NK-92 treated with Interleukin-12 subunit alpha and Interleukin-12 subunit beta, amount 100 ng/mL, for 24 hours (cell line): ENCODE data around the gene SNAP47.

Experiments
- DNase-seq: peaks from one replicate; lab custom pipeline; 2025; lab: John Stamatoyannopoulos, UW

Gene SNAP47

DNA sequence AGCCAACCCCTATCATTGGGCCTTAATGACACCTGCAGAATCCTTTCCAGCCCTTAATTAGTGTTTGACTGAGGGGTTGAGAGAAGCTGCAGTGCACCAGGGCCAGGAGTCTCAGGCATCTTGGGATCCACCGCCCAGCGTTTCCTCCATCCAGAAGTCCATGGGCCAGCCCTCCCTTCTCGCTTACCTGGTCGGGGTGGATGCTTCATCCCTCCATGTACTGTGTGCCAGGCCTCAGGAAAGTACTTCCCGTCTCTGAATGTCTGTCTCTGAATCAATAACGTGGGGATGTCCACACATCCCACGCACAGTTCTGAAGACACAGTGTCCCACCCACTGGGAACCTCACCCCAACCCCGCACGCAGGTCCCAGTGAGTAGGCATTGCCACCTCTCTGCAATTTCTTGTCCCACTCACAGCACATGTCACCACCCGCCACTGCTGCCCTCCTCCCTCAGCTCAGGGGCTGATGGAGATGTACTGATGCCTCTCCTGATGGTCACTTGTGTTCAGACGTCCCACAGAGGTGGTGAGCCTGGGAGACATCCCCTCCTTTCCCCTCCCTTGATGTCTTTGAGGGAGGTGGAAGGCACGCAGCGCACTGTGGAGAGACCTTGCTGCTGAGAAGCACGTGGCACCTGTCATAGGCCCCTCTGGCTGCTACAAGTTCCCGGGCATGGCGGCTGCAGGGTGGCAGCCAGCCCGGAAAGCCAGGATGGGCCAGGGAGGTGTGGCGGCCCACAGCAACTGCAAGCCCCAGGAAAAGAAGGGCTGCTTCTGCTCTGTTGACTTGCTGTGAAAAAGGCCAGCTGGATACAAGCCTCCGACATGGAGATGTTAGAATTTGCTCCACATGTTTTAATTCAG lies 50.8 kb downstream of the SNAP47 start:
- no peak for DNase-seq

DNA sequence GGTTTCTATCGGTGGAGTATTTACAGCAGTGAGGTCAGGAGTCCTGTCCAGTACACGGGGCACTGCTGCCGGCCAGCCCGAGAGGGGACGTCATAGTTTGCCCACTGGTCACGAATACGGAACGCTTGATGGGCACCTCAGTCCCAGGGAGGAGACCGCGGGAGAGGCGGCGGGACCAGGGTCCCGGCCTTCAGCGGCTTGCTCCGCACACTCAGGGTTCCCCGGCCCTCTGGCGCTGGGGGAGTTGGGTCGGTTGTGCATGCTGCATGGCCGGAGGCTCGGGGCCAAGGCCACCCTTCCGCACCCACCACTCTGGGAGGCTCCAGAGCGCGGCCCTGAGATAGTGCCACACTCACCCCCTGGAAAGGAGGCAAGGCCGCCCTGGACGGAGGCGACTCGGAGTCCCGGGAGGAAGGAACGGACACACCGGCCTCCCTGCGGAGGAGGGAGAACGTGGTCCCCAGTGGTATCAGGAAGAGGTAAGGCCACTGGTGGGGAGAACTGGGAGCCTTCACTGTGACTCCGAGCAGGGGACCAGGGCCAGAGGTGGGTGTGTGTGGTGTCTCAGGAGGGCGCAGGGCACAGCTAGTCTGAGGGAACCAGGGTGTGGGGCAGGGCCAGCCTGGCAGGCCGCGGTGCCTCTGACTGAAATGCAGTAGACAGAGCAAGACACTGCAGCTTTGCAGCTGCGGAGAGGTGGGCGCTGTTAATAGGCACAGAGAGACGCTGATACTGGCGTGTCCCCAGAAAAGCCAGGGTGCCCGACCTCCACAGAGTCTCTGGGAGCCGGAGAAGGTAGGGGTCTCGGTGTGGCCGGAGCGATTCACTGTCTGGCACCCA lies 51.7 kb downstream of the SNAP47 start:
- no peak for DNase-seq

DNA sequence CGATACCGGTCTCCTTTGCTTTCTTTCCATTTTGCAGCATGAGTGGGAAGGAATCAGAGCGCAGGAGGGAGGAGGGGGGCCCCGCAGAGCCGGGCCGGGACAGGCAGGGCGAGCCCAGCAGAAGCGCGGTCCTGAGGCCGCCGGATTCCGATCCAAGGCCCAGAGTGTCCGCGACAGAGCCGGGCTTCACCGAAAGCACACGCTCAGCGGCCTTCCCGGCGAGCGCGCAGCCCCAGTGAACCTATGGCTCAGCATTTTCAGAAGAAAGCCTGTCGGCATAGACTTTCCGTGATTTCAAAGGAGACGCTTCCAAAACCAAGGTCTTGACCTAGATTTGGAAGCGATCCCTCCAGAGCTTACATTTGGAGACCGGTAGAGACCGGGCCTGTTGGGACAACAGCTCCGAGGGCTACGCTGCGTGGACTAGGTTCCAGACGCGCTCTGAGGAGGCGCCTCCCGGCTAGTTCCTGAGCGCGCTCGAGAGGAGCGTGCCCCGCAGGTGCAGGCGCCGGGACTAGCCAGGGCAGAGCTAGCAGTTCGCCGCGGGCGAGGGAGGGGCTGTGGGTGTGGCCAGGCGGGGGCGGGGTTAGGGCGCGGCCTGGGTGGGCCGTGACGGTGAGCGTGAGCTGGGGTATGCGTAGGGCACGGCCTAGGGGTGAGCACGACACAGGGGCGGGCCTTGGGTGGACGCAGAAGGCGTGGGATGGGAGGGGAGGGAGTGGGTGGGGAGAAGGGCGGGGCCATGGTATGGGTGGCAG lies 52.5 kb downstream of the SNAP47 start:
- no peak for DNase-seq

GRCh38 chr1:227788271-227789083 lies 53.2 kb downstream of the SNAP47 start:
- no peak for DNase-seq

- no peak for DNase-seq
Measured at GRCh38 chr1:227789084-227790033, 54.1 kb downstream of the SNAP47 start.

- DNase-seq = no peak
Measured at GRCh38 chr1:227790034-227790400, 54.8 kb downstream of the SNAP47 start.

GRCh38 chr1:227790868-227791267 lies 55.6 kb downstream of the SNAP47 start:
- DNase-seq = no peak

- DNase-seq = no peak
Measured at GRCh38 chr1:227791425-227792143, 56.3 kb downstream of the SNAP47 start.

GRCh38 chr1:227792216-227793078 lies 57.2 kb downstream of the SNAP47 start:
- DNase-seq = no peak

- DNase-seq = no peak
Measured at GRCh38 chr1:227793079-227793947, 58.1 kb downstream of the SNAP47 start.

DNA sequence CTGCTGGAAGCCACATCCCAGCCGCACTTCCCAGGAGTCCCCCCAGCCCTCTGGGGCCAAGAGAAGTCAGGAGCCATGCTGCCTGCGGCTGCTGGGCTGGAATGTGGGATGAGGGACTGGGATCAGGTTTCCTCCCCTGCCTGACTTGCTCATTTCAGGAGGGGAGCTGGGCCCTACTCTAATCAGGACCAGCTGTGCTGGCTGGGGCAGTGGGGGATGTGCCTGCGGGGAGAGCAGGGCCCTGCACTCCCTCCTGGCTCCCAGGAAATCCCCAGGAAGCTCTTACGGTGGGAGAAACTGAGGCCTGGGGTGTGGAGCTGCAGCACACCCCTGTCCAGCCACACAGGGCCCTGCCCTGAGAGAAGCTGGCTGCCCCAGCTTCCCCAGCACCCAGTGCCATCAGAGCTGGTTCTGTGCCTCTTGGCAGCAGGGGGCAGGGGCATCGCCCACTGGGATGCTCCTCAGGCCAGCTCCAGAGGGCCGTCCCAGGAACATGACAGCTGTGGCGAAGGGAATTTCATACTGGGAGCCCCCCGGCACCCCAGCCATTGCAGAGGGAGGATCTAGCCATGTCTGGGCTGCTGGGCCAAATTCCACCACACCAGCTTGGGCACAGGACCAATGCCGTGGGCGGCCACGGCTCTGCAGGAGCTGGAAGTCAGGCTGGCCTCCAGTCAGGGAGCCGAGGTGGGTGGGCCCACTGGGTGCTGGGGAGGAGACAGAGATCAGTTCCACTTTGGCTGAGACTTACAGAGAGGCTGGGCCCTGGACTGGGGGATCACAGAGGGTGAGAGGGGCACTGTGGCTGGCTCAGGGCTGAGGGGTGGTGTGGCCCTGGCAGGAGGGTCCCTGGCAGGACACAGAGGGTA lies 58.9 kb downstream of the SNAP47 start:
- DNase-seq = no peak

GRCh38 chr1:227794817-227795192 lies 59.6 kb downstream of the SNAP47 start:
- no peak for DNase-seq

DNA sequence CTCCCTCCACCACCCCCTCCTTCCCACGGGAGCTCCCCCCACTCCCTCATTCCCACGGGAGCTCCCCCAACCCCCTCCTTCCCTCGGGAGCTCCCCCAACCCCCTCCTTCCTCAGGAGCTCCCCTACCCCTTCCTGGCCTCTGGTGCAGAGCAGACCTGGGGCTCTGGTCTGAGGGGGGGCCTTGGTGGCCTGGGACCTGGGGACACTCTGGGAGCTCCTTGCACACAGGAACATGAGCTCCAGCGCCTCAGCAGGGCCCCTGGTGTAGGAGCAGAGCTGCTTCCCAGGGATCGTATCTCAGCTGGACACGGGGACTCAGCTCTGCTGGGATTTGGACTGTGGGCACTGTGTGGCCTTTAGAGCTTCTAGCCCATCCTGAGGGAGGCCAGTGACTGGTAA lies 60.5 kb downstream of the SNAP47 start:
- no peak for DNase-seq

- no peak for DNase-seq
Measured at GRCh38 chr1:227796359-227796915, 61.2 kb downstream of the SNAP47 start.

DNA sequence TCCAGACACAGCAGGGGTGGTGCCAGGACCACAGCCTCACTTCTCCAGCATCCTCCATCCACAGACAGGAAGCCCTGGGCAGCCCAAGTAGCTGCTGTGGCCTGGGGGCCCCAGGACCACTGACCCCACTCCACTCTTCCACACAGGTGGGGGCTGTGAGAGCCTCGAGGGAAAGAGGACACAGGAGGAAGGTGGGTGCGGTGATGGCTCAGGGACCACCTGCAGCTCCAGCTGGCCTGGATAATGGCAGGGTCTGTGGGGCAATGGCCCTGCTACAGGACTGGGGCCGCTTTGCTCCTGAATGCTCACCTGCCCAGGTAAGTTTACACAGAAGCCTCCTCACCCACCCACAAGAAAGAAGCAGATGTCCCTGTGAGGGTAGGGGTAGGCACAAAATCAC lies 61.9 kb downstream of the SNAP47 start:
- DNase-seq = no peak

DNA sequence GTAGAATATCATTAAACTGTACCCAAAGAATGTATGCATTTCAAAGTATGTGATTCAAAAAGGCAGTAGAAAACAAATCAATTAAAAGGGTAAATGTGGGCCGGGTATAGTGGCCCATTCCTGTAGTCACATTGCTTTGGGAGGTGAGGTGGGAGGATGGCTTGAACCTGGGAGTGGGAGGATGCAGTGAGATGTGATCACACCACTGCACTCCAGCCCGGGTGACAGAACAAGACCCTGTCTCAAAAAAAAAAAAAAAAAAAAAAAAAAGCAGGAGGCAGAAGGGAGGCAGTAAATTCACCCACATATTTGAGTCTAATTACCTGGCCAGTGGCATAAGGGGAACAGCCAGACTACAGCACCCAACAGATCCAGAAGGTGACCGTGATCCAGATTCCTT lies 62.4 kb downstream of the SNAP47 start:
- no peak for DNase-seq
